ENCODE data around the gene GUCY1A2.
"Not testable (repeated sequence)": the region's sequence is repeated elsewhere in the genome, so short reads cannot be mapped to it uniquely, and the experiment has no call there.

GUCY1A2 gene

DNA sequence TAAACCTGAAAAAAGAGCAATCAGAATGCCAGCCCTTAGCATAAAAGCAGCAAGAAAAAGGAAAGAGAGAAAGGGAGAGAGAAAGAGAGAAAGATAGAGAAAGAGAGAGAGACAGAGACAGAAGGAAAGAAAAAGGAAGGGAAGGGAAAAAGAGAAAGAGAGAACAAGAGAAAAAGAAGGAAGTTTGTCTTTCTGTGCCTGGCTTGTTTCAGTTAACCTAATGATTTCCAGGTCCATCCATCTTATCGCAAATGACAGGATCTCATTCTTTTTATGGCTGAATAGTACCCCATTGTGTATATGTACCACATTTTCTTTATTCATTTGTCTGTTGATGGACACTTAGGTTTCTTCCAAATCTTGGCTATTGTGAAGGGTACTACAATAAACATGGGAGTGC is 230.8 kb downstream of the GUCY1A2 start:
- H3K9ac ChIP-seq (ENCODE audit: low read length in 5 of 5), result no peak overlapping the region
- H3K9me3 ChIP-seq (ENCODE audit: control insufficient read depth in 5 of 5, low read length in 5 of 5), result peaks cover 0 to 7% (median 0%) of the 10 kb centered on the region in 5 donors
- H3K4me1 ChIP-seq (ENCODE audit: control insufficient read depth in 5 of 5, insufficient read depth in 5 of 5, low read length in 5 of 5), result no peaks in the 10 kb centered on the region
- peaks cover 0 to 4% (median 0%) of the 10 kb centered on the region in 5 donors for H3K27me3 ChIP-seq (ENCODE audit: control insufficient read depth in 5 of 5, insufficient read depth in 4 of 5, low read length in 5 of 5)
- no peak overlapping the region for H3K4me3 ChIP-seq (ENCODE audit: low read depth in 1 of 5, low read length in 5 of 5)
- H3K36me3 ChIP-seq (ENCODE audit: control insufficient read depth in 5 of 5, insufficient read depth in 5 of 5, low read length in 5 of 5), result no peaks in the 10 kb centered on the region
- H3K27ac ChIP-seq (ENCODE audit: low read depth, low read length), result no peak overlapping the region

DNA sequence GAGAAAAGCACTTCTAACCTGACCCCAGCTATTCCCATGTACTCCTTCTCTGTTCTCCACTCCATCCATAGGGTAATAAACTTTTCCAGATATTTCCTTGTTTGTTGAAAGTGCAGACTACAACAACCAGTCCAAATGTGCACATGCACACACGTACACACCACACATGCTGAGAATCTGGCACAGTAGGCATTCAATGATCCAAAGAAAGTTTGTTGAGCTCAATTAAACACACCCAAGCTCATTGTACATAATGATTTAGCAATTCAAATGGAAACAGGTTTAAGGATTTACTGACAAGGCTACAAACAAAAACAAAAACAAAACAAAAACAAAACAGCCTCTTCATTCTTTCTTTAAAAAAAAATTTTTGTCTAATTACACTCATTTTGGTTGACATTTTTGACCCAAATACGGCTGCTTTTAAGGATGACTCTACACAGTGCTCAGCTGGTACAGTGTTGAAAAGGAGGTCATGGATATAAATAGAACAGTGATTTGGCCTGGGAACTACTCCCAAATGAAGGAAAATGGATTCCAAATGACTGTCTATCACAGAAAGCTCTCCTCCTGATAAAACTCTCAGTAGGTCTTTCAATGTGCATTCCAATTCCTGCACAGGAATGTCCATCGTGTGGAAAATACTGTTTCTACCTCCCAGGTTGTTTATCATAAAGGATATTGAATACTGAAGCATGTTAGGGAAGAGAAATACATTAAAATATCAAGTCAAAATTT is 232.2 kb downstream of the GUCY1A2 start:
- Histone ChIP-seq H3K4me1 (ENCODE audit: control insufficient read depth in 5 of 5, insufficient read depth in 5 of 5, low read length in 5 of 5) (no peaks in the 10 kb centered on the region), H3K27ac (ENCODE audit: low read depth, low read length) (no peak overlapping the region), H3K9ac (ENCODE audit: low read length in 5 of 5) (no peak overlapping the region), H3K27me3 (ENCODE audit: control insufficient read depth in 5 of 5, insufficient read depth in 4 of 5, low read length in 5 of 5) (peaks cover 0 to 4% (median 0%) of the 10 kb centered on the region in 5 donors), H3K4me3 (ENCODE audit: low read depth in 1 of 5, low read length in 5 of 5) (no peak overlapping the region), H3K9me3 (ENCODE audit: control insufficient read depth in 5 of 5, low read length in 5 of 5) (peaks cover 0 to 7% (median 0%) of the 10 kb centered on the region in 5 donors), H3K36me3 (ENCODE audit: control insufficient read depth in 5 of 5, insufficient read depth in 5 of 5, low read length in 5 of 5) (no peaks in the 10 kb centered on the region)

DNA sequence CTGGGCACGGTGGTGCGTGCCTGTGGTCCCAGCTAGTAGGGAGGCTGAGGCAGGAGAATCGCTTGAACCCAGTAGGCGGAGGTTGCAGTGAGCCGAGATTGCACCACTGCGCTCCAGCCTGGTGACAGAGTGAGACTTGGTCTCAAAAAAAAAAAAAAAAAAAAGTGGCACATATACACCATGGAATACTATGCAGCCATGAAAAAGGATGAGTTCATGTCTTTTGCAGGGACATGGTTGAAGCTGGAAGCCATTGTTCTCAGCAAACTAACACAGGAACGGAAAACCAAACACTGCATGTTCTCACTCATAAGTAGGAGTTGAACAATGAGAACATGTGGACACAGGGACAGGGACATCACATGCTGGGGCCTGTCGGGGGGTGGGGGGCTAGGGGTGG is 241.0 kb downstream of the GUCY1A2 start:
- H3K9me3 ChIP-seq (ENCODE audit: control insufficient read depth in 5 of 5, low read length in 5 of 5); H3K4me3 ChIP-seq (ENCODE audit: low read depth in 1 of 5, low read length in 5 of 5); H3K36me3 ChIP-seq (ENCODE audit: control insufficient read depth in 5 of 5, insufficient read depth in 5 of 5, low read length in 5 of 5); H3K27ac ChIP-seq (ENCODE audit: low read depth, low read length); H3K9ac ChIP-seq (ENCODE audit: low read length in 5 of 5); H3K4me1 ChIP-seq (ENCODE audit: control insufficient read depth in 5 of 5, insufficient read depth in 5 of 5, low read length in 5 of 5); H3K27me3 ChIP-seq (ENCODE audit: control insufficient read depth in 5 of 5, insufficient read depth in 4 of 5, low read length in 5 of 5): not testable (repeated sequence)

DNA sequence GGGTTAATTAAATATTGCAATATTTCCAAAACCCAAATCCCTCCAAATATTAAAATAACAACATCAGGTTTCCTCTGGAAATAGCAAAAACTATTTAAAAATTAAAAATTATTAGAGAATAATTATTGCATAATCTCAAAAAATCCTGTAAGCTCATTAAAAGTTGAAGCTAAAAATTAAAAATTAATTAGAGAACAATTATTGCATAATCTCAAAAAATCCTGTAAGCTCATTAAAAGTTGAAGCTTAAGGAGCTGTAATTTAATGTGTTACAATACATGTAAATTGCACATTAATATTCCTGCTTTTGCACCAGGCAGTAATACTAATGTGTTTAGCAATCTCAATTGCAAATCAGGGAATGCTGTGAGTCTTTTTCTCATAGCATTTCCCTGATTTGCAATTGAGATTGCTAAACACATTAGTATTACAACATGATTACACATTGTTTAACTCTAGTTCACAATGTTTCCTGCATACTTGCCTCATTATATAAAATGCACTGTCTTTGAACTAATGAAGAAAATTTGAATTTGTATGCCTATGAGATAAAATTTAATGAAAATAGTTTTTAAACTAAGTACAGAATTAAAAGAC is 247.7 kb downstream of the GUCY1A2 start:
- Histone ChIP-seq H3K27me3 (ENCODE audit: control insufficient read depth in 5 of 5, insufficient read depth in 4 of 5, low read length in 5 of 5) (no peaks in the 10 kb centered on the region), H3K36me3 (ENCODE audit: control insufficient read depth in 5 of 5, insufficient read depth in 5 of 5, low read length in 5 of 5) (no peaks in the 10 kb centered on the region), H3K9me3 (ENCODE audit: control insufficient read depth in 5 of 5, low read length in 5 of 5) (no peaks in the 10 kb centered on the region), H3K4me1 (ENCODE audit: control insufficient read depth in 5 of 5, insufficient read depth in 5 of 5, low read length in 5 of 5) (no peaks in the 10 kb centered on the region), H3K27ac (ENCODE audit: low read depth, low read length) (no peak overlapping the region), H3K9ac (ENCODE audit: low read length in 5 of 5) (no peak overlapping the region), H3K4me3 (ENCODE audit: low read depth in 1 of 5, low read length in 5 of 5) (no peak overlapping the region)

DNA sequence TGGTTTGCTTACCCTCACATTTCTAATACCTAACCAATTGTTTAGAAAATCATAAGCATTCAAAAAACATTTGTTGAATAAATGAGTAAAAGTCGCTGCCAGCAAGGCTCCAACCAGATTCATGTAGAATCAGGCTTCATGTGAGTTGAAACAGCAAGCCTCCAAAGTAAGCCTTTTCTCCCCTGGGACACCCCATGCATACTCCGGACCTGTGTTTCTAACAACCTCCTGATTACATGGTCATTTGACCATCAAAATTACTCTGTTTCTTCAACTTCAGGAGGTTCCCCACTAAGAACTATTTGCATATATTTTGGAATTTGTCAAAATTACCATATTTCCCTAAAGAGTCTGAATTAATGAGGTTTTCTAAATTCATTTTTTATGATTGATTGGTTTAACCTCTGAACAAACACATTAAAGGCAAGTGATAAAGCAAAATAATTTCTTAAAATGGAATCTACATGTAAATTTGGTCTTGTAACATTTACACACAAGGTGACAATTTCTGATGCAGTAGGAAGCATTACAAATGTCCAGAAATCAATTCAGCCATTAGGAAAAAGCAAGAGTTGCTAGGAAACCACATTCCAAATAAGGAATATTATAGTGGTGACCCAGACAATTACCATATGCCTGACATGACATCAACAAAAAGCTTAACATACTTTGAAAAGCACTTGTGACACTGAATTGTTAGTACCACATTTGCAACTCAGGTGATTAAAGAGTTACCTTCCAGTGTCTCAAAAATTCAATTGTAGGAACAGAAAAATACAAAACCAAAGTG is 252.6 kb downstream of the GUCY1A2 start:
- Histone ChIP-seq H3K27me3 (ENCODE audit: control insufficient read depth in 5 of 5, insufficient read depth in 4 of 5, low read length in 5 of 5) (no peaks in the 10 kb centered on the region), H3K4me3 (ENCODE audit: low read depth in 1 of 5, low read length in 5 of 5) (no peak overlapping the region), H3K9ac (ENCODE audit: low read length in 5 of 5) (no peak overlapping the region), H3K4me1 (ENCODE audit: control insufficient read depth in 5 of 5, insufficient read depth in 5 of 5, low read length in 5 of 5) (no peaks in the 10 kb centered on the region), H3K27ac (ENCODE audit: low read depth, low read length) (no peak overlapping the region), H3K9me3 (ENCODE audit: control insufficient read depth in 5 of 5, low read length in 5 of 5) (no peaks in the 10 kb centered on the region), H3K36me3 (ENCODE audit: control insufficient read depth in 5 of 5, insufficient read depth in 5 of 5, low read length in 5 of 5) (no peaks in the 10 kb centered on the region)

DNA sequence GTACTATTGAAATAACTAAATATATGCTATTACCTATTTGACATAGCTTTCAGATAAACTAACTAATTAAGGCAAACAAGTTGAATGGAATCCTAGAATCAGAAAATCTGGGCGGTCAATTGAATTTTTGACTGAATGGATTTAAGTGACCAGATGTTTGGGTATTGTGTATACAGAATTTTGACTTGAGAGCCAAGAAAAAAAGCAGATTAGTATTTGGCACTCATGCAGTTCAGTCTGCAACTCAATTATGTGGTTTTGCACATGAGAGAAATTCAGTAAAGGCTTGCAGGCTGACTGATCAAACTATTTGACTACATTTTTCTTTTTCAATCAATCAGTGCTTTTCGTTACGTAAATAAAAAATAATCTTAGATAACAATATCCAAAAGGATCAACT is 254.8 kb downstream of the GUCY1A2 start:
- no peak overlapping the region for H3K9ac ChIP-seq (ENCODE audit: low read length in 5 of 5)

DNA sequence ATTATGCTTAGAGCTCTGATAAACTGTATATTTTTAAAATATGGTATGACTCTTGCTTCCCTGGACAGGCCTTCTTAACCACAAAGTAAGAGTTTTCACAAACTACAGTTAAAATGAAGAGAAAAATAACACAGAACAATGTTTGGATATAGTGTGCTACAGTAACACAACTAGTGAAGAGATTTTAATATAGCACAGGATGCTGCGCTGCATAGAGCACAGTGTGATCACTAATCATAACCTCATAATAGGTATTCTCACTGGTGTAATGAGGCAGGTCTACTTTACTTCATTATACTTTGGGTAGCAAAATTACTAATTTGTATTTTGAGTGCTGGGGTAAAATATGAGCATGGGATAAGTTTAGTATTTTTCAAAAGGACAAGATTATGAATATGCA is 256.5 kb downstream of the GUCY1A2 start:
- Histone ChIP-seq H3K27ac (ENCODE audit: low read depth, low read length) (no peak overlapping the region), H3K9me3 (ENCODE audit: control insufficient read depth in 5 of 5, low read length in 5 of 5) (peaks cover 0 to 2% (median 0%) of the 10 kb centered on the region in 5 donors), H3K36me3 (ENCODE audit: control insufficient read depth in 5 of 5, insufficient read depth in 5 of 5, low read length in 5 of 5) (no peaks in the 10 kb centered on the region), H3K9ac (ENCODE audit: low read length in 5 of 5) (no peak overlapping the region), H3K4me3 (ENCODE audit: low read depth in 1 of 5, low read length in 5 of 5) (no peak overlapping the region), H3K27me3 (ENCODE audit: control insufficient read depth in 5 of 5, insufficient read depth in 4 of 5, low read length in 5 of 5) (no peaks in the 10 kb centered on the region), H3K4me1 (ENCODE audit: control insufficient read depth in 5 of 5, insufficient read depth in 5 of 5, low read length in 5 of 5) (no peaks in the 10 kb centered on the region)

More for the DNA sequence above, 254.8 kb downstream of the GUCY1A2 start:
- H3K27ac ChIP-seq (ENCODE audit: low read depth, low read length), result no peak overlapping the region
- no peaks in the 10 kb centered on the region for H3K4me1 ChIP-seq (ENCODE audit: control insufficient read depth in 5 of 5, insufficient read depth in 5 of 5, low read length in 5 of 5)
- H3K27me3 ChIP-seq (ENCODE audit: control insufficient read depth in 5 of 5, insufficient read depth in 4 of 5, low read length in 5 of 5), result no peaks in the 10 kb centered on the region
- H3K36me3 ChIP-seq (ENCODE audit: control insufficient read depth in 5 of 5, insufficient read depth in 5 of 5, low read length in 5 of 5), result no peaks in the 10 kb centered on the region
- H3K4me3 ChIP-seq (ENCODE audit: low read depth in 1 of 5, low read length in 5 of 5), result no peak overlapping the region
- no peaks in the 10 kb centered on the region for H3K9me3 ChIP-seq (ENCODE audit: control insufficient read depth in 5 of 5, low read length in 5 of 5)

DNA sequence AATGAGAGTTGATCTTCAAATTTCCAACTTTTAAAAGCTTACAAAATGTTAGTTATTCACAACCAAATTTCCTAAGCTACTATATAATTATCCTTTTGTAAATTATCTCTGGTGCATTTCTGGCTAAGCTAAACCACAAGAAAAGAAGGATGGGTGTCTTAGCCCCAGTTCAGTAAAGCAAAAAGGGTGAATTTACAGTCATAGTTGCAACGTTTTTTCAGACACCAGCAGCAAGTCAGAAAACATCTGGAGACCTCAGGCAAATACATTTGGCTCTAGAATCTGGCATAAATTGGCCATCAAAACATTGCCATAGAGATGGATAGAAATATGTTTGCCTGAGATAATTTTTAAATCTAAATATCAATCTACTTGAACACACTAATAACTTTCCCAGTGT is 257.0 kb downstream of the GUCY1A2 start:
- H3K9ac ChIP-seq (ENCODE audit: low read length in 5 of 5), result no peak overlapping the region
- peaks cover 0 to 2% (median 0%) of the 10 kb centered on the region in 5 donors for H3K9me3 ChIP-seq (ENCODE audit: control insufficient read depth in 5 of 5, low read length in 5 of 5)
- no peak overlapping the region for H3K4me3 ChIP-seq (ENCODE audit: low read depth in 1 of 5, low read length in 5 of 5)
- no peaks in the 10 kb centered on the region for H3K36me3 ChIP-seq (ENCODE audit: control insufficient read depth in 5 of 5, insufficient read depth in 5 of 5, low read length in 5 of 5)
- H3K4me1 ChIP-seq (ENCODE audit: control insufficient read depth in 5 of 5, insufficient read depth in 5 of 5, low read length in 5 of 5), result no peaks in the 10 kb centered on the region
- no peaks in the 10 kb centered on the region for H3K27me3 ChIP-seq (ENCODE audit: control insufficient read depth in 5 of 5, insufficient read depth in 4 of 5, low read length in 5 of 5)
- H3K27ac ChIP-seq (ENCODE audit: low read depth, low read length), result no peak overlapping the region

DNA sequence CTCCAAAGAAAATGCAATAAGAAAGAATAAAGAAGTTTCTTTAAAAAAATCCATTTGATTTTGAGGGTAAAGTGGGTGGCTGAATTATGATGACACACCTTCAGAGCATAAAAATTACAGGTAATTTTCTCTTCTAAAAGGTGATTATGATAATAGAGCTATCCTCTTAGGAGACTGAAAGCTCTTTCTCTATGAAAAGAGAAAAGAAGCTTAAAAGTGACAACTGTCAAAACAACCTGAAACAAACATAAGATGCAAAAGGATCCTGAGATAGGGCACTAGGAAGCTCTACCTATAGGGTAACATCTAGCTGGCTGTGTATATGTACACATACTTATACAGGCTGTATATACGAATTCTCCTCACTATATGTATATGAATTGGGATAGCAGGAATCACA is 270.2 kb downstream of the GUCY1A2 start:
- H3K27ac ChIP-seq (ENCODE audit: low read depth, low read length), result no peak overlapping the region
- no peak overlapping the region for H3K4me3 ChIP-seq (ENCODE audit: low read depth in 1 of 5, low read length in 5 of 5)
- no peaks in the 10 kb centered on the region for H3K27me3 ChIP-seq (ENCODE audit: control insufficient read depth in 5 of 5, insufficient read depth in 4 of 5, low read length in 5 of 5)
- no peaks in the 10 kb centered on the region for H3K4me1 ChIP-seq (ENCODE audit: control insufficient read depth in 5 of 5, insufficient read depth in 5 of 5, low read length in 5 of 5)
- H3K9ac ChIP-seq (ENCODE audit: low read length in 5 of 5), result no peak overlapping the region
- no peaks in the 10 kb centered on the region for H3K9me3 ChIP-seq (ENCODE audit: control insufficient read depth in 5 of 5, low read length in 5 of 5)
- H3K36me3 ChIP-seq (ENCODE audit: control insufficient read depth in 5 of 5, insufficient read depth in 5 of 5, low read length in 5 of 5), result no peaks in the 10 kb centered on the region

DNA sequence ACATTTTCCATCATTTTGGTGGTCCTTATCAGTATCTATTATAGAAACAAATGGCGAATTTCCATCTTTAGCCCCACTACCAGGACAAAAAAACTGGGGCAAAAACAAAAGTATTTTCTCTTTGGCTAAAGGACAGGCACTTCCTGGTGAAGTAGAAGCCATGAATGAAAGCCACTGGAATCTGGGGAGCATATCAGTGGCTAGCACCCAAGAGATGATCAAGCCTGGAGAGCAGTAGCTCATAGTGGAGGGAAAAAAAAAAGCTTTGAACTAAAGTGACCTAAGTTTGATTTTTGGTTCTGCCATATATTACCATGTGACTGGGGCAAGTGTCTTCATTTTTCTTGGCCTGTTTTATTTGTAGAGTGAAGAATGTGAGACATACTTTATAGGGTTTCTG is 272.3 kb downstream of the GUCY1A2 start:
- Histone ChIP-seq H3K9ac (ENCODE audit: low read length in 5 of 5) (no peak overlapping the region), H3K27me3 (ENCODE audit: control insufficient read depth in 5 of 5, insufficient read depth in 4 of 5, low read length in 5 of 5) (no peaks in the 10 kb centered on the region), H3K27ac (ENCODE audit: low read depth, low read length) (no peak overlapping the region), H3K36me3 (ENCODE audit: control insufficient read depth in 5 of 5, insufficient read depth in 5 of 5, low read length in 5 of 5) (no peaks in the 10 kb centered on the region), H3K4me1 (ENCODE audit: control insufficient read depth in 5 of 5, insufficient read depth in 5 of 5, low read length in 5 of 5) (no peaks in the 10 kb centered on the region), H3K9me3 (ENCODE audit: control insufficient read depth in 5 of 5, low read length in 5 of 5) (no peaks in the 10 kb centered on the region), H3K4me3 (ENCODE audit: low read depth in 1 of 5, low read length in 5 of 5) (no peak overlapping the region)

Data from subcutaneous abdominal adipose tissue (tissue), 5 donors.